Stimulated activated effector memory CD8-positive, alpha-beta T cell treated with anti-CD3 and anti-CD28 coated beads, Interleukin-12 subunit alpha, Interleukin-12 subunit beta, amount 100 ng/mL, for 72 hours (primary cell): ENCODE data around the gene SMIM35.
A peak's percentile ranks its signal among the peaks of the same experiment; 100 is the strongest.

Experiments
- ATAC-seq: fragments of 150-1000 bp; cut with Tn5 transposase; 2 replicates; pipeline ENCODE4 v1.10.0; 2021
- DNase-seq, 2 donors: peaks; one replicate each; pipeline ENCODE4 v3.0.0; 2021 to 2022; ENCODE audit warnings: low spot score in 2 of 2
- H3K27ac Mint-ChIP-seq: one replicate; pipeline ENCODE4 v1.8.0; 2022; ENCODE audit warnings: mild to moderate bottlenecking, mixed read lengths
- H3K36me3 Mint-ChIP-seq: one replicate; pipeline ENCODE4 v1.8.0; 2022; ENCODE audit warnings: mild to moderate bottlenecking, mixed read lengths
- H3K4me1 Mint-ChIP-seq: one replicate; pipeline ENCODE4 v1.8.0; 2022; ENCODE audit warnings: mixed read lengths
- H3K4me3 Mint-ChIP-seq: one replicate; pipeline ENCODE4 v1.8.0; 2022; ENCODE audit warnings: mild to moderate bottlenecking, mixed read lengths
- H3K9me3 Mint-ChIP-seq: one replicate; pipeline ENCODE4 v1.8.0; 2022; ENCODE audit warnings: mixed read lengths

SMIM35 gene

DNA sequence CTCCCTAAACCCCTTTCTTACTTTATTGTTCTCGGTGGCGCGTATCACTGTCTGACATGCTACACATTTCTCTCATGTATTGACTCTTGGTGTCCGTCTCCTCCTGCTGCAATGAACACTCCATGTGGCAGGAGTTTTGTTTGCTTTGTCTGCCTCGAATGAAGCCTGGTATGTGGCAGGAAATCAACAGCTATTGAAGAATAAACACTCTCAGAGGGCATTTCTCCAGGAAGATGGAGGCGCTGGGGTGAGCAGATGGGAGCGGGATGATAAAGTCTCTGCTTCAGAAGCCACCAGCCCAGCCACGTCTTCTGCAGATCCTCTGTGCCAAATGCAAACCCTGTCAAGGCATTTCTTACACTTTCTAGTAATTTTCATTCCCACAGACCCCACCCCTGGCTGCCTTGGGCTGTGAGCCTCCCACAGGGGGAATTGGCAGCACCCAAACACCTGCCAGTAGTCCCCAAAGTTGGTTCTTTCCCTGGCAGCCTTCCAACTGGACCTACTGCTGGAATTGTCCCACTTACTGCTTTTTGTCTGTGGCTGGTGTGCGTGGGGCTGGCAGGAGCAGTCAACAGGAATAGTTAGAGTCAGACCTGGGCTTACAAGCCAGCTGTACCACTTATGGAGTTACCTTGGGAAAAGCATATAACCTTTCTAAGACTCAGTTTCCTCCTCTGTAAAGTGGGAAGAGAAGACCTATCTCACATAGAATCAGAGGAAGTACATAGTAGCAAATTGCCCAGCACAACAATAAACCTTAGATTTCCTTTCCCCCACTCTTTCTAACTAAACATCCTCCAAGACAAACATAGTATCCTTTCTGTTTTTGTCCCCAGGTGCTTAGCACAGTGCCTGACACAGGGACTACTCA lies 113.9 kb downstream of the SMIM35 start:
- H3K4me3 Mint-ChIP-seq = no peak overlapping the region
- peaks cover 81% of the 10 kb centered on the region for H3K4me1 Mint-ChIP-seq
- H3K36me3 Mint-ChIP-seq = no peaks in the 10 kb centered on the region
- no peak for ATAC-seq
- DNase-seq = peak in 1 of 2 donors; percentile 46
- H3K27ac Mint-ChIP-seq = peak overlapping the region; percentile 26
- no peaks in the 10 kb centered on the region for H3K9me3 Mint-ChIP-seq

- Mint-ChIP-seq H3K4me1 (peaks cover 75% of the 10 kb centered on the region), H3K4me3 (no peak overlapping the region), H3K36me3 (no peaks in the 10 kb centered on the region), H3K9me3 (no peaks in the 10 kb centered on the region), H3K27ac (peak overlapping the region; percentile 70)
- peak in 1 of 2 donors; percentile 41 for DNase-seq
- ATAC-seq = no peak
Observed at GRCh38 chr11:117972044-117972443, 114.7 kb downstream of the SMIM35 start.

DNA sequence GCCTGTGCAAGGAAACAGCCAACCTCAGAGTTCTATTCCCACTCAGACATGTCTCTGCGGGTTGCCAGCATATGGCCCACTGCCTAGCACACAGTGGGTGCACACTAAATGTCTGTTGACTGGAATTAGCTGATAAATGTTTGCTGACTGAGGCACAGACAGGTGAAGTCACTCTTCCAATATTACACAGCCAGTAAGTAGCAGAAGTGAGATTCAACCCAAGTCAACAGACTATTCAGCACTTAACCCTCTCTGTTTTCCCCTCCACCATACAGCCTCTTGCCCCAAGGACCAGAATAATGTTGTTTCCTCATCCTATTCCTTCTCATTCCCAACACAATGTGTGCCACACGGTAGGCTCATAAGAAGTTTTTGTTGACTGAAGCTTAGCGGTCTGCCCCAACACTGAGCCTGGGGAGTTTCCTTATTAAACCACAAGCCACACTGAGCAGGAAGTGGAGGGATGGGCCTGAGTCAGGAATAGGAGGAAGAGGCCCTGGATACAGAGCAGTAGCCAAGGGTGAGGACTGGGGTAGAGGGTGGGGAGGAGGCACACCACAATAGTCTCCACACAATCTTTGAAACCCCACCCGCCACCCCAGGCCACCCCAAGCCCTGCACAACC lies 116.3 kb downstream of the SMIM35 start:
- peak; percentile 77 for ATAC-seq
- peak in 1 of 2 donors; percentile 57 for DNase-seq
- Mint-ChIP-seq H3K4me1 (peaks cover 67% of the 10 kb centered on the region), H3K27ac (peak overlapping the region; percentile 70), H3K4me3 (peak overlapping the region; percentile 47), H3K9me3 (no peaks in the 10 kb centered on the region), H3K36me3 (no peaks in the 10 kb centered on the region)

- ATAC-seq = no peak
- Mint-ChIP-seq H3K4me3 (peak overlapping the region; percentile 47), H3K4me1 (peaks cover 57% of the 10 kb centered on the region)
Observed at GRCh38 chr11:117969160-117969991, 117.4 kb downstream of the SMIM35 start.

GRCh38 chr11:117966908-117967307 lies 119.9 kb downstream of the SMIM35 start:
- no peak for ATAC-seq
- Mint-ChIP-seq H3K36me3 (peaks cover 4% of the 10 kb centered on the region), H3K27ac (no peak overlapping the region), H3K4me1 (peaks cover 37% of the 10 kb centered on the region), H3K4me3 (no peak overlapping the region), H3K9me3 (no peaks in the 10 kb centered on the region)
- DNase-seq = peak in 1 of 2 donors; percentile 41

More at GRCh38 chr11:117969160-117969991, 117.4 kb downstream of the SMIM35 start:
- H3K36me3 Mint-ChIP-seq = no peaks in the 10 kb centered on the region
- peak overlapping the region; percentile 70 for H3K27ac Mint-ChIP-seq
- no peaks in the 10 kb centered on the region for H3K9me3 Mint-ChIP-seq
- DNase-seq = peak in 1 of 2 donors; percentile 50

- Mint-ChIP-seq H3K27ac (no peak overlapping the region), H3K36me3 (peaks cover 6% of the 10 kb centered on the region), H3K4me1 (peaks cover 36% of the 10 kb centered on the region), H3K4me3 (no peak overlapping the region), H3K9me3 (peaks cover 6% of the 10 kb centered on the region)
- no peak for ATAC-seq
- DNase-seq = no peak
Observed at GRCh38 chr11:117962826-117963225, 123.9 kb downstream of the SMIM35 start.

- no peak for ATAC-seq
- Mint-ChIP-seq H3K9me3 (peaks cover 10% of the 10 kb centered on the region), H3K4me1 (peaks cover 39% of the 10 kb centered on the region), H3K36me3 (peaks cover 6% of the 10 kb centered on the region), H3K27ac (no peak overlapping the region), H3K4me3 (no peak overlapping the region)
- DNase-seq = peak in 1 of 2 donors; percentile 40
Observed at GRCh38 chr11:117961896-117962295, 124.9 kb downstream of the SMIM35 start.

- no peak for DNase-seq
- peaks cover 37% of the 10 kb centered on the region for H3K4me1 Mint-ChIP-seq
- H3K9me3 Mint-ChIP-seq = peaks cover 10% of the 10 kb centered on the region
- peak overlapping the region; percentile 33 for H3K4me3 Mint-ChIP-seq
- peaks cover 6% of the 10 kb centered on the region for H3K36me3 Mint-ChIP-seq
- H3K27ac Mint-ChIP-seq = peak overlapping the region; percentile 81
- no peak for ATAC-seq
Observed at GRCh38 chr11:117960406-117960805, 126.4 kb downstream of the SMIM35 start.

DNA sequence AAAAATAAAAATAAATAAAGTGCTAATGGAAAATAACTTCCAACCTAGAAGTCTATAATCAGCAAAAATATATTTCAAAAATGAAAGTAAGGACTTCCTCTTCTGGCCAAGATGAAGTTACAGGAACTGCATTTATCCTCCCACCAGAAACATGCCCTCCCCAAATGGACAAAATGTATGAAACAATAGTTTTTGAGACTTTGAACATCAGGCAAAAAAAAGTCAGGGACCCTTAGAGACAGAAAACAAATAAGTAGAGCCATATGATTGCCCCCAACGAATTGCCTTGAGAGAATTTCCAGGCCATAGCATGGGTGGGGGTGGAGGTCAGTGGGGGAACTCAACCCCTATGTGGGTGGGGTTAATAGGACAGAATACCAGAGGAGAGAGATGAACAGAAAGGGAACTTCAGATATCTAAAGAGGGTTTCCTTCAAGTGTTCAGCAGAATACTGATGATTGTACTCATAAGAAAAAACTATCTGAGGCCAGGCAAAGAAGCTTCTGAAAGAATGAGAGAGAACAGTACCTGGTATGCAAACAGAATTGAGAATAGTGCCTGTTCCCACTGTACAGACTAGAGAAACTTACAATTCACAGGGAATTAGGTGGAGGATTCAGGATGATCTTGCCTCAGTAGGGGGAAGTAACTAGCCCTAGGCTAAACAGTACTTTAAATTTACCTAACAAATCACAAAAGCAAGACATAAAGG lies 127.2 kb downstream of the SMIM35 start:
- peak in 1 of 2 donors; percentile 41 for DNase-seq
- H3K4me1 Mint-ChIP-seq = peaks cover 37% of the 10 kb centered on the region

DNA sequence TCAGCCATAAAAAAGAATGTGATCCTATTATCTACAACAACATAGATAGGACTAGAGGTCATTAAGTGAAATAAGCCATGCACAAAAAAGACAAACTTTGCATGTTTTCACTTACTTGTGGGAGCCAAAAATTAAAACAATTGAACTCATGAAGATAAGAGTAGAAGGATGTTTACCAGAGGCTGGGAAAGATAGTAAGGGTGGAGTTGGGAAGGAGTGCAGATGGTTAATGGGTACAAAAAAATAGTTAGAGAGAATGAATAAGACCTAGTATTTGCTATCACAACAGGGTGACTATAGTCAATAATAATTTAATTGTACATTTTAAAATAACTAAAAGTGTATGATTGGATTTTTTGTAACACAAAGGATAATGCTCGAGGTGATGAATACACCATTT lies 127.8 kb downstream of the SMIM35 start:
- peaks cover 37% of the 10 kb centered on the region for H3K4me1 Mint-ChIP-seq
- H3K27ac Mint-ChIP-seq = no peak overlapping the region
- H3K9me3 Mint-ChIP-seq = peaks cover 10% of the 10 kb centered on the region
- no peak for ATAC-seq
- peaks cover 6% of the 10 kb centered on the region for H3K36me3 Mint-ChIP-seq
- H3K4me3 Mint-ChIP-seq = peak overlapping the region; percentile 33
- no peak for DNase-seq

More for the DNA sequence above, 127.2 kb downstream of the SMIM35 start:
- peak; percentile 47 for ATAC-seq
- H3K4me3 Mint-ChIP-seq = peak overlapping the region; percentile 33
- H3K9me3 Mint-ChIP-seq = peaks cover 10% of the 10 kb centered on the region
- H3K36me3 Mint-ChIP-seq = peaks cover 6% of the 10 kb centered on the region
- H3K27ac Mint-ChIP-seq = peak overlapping the region; percentile 81
